ENCODE data around the gene SPAG16. TPM values are rescaled to one million over a fixed set of nuclear protein-coding genes. Genes with fewer than 3 reads are reported as not detected.
"Not testable (repeated sequence)": the region's sequence is repeated elsewhere in the genome, so short reads cannot be mapped to it uniquely, and the experiment has no call there.

SPAG16 gene
- polyA plus RNA-seq, 4 donors, result 52.3 to 69.7 (median 66.3) TPM

DNA sequence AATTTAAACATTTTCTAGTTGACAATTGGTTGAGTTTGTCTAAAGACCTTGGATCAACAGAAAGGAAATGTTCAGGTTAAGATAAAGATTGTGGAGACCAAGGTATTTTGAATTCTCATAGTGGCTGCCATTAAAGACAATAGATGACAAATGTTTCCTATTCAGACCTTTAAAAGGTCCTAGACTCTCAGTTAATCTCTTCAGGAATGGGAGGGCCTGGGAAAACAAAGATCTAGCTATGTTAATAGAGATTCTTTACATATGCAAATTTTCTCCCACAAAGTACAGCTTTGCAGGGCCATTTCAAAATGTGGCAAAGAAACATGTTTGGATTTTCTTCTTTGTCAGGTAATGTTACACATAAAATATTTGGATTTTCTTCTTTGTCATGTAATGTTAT, 403.9 kb downstream of the SPAG16 start:
- DNase-seq (ENCODE audit: low read depth in 4 of 4, low spot score in 2 of 4), result no peak

DNA sequence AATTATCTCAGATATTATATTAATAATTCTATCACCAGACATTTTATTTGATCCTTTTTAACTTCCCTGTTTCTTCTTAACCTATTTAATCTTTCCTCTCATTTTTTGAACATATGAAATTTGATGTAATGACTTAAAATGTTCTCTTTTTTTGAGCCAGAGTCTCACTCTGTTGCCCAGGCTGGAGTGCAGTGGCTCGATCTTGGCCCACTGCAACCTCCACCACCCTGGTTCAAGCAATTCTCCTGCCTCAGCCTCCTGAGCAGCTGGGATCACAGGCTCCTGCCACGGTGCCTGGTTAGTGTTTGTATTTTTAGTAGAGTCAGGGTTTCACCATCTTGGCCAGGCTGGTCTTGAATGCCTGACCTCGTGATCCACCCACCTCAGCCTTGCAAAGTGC, 404.6 kb downstream of the SPAG16 start:
- not testable (repeated sequence) for DNase-seq (ENCODE audit: low read depth in 4 of 4, low spot score in 2 of 4)

DNA sequence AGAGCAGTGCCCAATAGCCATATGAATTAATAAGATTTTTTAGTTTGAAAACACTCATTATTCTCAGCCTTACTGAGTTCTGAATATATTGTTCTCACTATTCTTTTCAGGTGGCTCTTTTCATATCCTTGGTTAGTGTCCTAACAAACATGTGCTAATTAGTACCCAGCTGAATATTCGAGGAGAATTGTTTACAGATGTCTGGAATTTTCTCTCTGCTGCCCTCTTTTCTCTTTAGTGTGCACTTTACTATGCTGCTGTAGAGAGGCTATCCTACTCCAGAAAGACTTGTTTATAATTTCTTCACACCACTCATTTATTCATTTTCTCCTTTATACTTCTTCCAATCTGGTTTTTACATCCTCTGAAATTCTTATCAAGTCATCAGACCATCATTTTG, 405.3 kb downstream of the SPAG16 start:
- DNase-seq (ENCODE audit: low read depth in 4 of 4, low spot score in 2 of 4), result no peak

DNA sequence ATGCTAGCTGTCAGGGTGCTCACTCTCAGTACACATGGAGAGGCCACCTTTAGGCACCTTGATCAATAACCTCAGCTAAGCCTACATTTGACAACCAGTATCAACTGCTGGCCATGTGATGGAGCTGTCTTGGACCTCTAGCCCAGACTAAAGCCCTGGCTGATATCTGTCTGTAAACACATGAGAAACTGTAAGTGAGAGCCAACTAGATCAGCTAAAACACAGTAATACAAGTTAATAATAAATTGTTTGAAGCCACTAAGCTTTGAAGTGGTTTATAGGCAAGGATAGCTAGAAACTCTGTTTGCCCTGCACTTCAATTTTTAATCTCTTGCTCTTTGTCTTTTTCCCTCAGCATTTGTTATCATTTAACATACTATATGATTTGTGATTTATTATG, 407.1 kb downstream of the SPAG16 start:
- no peak for DNase-seq (ENCODE audit: low read depth in 4 of 4, low spot score in 2 of 4)

DNA sequence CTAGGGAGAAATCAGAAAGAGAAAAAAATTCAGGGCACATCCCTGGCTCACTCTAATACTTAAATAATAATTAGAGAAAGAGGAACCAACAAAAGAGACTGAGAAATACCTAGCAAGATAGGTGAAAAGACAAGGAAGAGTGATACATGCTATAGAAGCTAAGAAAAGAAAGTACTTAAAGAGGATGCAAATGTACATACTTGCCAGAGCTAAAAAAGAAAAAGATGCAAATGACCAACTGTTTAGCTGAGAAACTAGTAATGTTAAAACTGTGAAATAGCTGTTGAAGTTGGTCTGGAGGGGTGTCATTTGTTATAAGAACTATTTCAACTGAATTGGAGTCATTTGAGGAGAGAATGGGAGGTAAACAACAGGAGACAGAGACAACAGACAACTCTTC, 412.2 kb downstream of the SPAG16 start:
- no peak for DNase-seq (ENCODE audit: low read depth in 4 of 4, low spot score in 2 of 4)

DNA sequence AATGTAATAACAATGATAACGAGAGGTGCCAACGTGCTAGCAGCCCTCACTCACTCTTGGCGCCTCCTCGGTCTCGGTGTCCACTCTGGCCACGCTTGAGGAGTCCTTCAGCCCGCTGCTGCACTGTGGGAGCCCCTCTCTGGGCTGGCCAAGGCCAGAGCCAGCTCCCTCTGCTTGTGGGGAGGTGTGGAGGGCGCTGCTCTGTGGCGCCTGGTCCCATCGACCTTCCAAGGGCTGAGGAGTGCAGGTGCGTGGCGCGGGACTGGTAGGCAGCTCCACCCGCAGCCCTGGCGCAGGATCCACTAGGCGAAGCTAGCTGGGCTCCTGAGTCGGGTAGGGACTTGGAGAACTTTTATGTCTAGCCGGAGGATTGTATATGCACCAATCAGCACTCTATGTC, 417.1 kb downstream of the SPAG16 start:
- DNase-seq (ENCODE audit: low read depth in 4 of 4, low spot score in 2 of 4), result not testable (repeated sequence)

DNA sequence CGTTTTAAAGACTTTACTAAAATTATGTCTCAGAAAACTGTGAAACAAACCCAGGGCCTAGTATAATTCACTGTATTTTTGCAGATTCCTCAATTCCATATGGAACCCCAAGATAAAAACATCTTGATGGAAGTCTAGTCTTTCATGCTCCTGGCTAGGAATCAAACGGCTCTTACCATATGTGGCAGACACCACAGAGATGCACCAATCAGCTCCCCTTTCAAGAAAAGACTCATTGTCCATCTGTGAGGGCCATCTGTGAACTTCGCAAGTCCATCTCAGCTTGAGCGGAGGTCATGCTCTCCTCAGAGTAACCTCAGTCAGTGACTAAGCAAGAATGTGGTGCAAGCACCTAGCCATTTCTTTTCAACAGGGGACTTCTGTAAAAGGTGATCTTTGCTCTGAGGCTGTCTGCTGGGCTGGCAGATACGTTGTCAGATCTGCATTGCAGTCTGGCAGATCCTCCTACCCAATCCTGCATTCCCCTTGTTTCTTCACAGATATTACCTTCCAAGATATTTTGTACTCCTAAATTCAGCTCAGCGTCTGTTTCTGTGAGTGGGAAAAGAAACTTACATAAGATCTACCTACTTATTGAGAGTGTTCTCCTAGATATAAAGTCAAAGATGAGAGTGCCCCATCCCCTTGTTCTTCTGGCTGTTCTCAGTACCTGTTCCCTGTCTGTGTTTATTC, 419.3 kb downstream of the SPAG16 start:
- no peak for DNase-seq (ENCODE audit: low read depth in 4 of 4, low spot score in 2 of 4)

DNA sequence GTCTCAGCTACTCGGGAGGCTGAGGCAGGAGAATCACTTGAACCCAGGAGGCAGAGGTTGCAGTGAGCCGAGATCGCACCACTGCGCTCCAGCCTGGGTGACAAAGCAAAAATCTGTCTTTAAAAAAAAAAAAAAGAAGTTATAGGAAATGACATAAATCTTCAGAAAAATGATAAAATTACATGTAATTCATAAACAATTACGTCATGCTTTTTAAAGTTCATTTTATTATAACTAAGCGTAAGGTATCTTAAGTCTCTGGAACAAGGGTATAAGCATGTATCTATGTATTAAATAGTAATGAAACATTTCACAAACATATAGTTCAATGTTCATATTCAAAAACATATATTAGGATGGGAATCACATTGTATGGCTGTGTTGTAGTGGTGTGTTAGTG, 425.9 kb downstream of the SPAG16 start:
- no peak for DNase-seq (ENCODE audit: low read depth in 4 of 4, low spot score in 2 of 4)

DNA sequence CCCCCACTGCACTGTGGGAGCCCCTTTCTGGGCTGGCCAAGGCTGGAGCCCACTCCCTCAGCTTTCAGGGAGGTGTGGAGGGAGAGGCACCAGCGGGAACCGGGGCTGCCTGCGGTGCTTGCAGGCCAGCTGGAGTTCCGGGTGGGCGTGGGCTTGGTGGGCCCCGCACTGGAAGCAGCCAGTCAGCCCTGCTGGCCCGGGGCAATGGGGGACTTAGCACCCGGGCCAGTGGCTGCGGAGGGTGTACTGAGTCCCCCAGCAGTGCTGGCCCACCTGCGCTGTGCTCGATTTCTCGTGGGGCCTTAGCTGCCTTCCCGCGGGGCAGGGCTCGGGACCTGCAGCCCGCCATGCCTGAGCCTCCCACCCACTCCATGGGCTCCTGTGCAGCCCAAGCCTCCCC, 434.1 kb downstream of the SPAG16 start:
- DNase-seq (ENCODE audit: low read depth in 4 of 4, low spot score in 2 of 4), result not testable (repeated sequence)

DNA sequence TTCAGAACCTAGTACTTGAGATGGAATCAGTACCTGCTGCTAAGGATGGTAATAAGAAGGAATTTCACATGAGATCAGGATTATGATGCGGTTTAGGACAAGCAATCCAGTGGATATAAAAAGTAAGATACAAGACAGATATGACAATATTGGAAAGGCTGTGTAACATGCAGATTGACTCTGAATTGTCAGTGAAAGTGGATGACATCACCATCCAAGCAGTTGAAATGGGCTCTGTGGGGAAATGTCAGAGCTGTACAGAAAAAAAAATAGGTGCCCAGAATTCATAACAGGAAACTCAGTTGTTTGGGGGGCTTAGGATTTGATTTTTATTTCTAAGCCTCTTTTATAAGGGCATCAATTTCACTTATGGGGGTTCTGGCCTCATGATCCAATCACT, 438.3 kb downstream of the SPAG16 start:
- DNase-seq (ENCODE audit: low read depth in 4 of 4, low spot score in 2 of 4), result no peak

DNA sequence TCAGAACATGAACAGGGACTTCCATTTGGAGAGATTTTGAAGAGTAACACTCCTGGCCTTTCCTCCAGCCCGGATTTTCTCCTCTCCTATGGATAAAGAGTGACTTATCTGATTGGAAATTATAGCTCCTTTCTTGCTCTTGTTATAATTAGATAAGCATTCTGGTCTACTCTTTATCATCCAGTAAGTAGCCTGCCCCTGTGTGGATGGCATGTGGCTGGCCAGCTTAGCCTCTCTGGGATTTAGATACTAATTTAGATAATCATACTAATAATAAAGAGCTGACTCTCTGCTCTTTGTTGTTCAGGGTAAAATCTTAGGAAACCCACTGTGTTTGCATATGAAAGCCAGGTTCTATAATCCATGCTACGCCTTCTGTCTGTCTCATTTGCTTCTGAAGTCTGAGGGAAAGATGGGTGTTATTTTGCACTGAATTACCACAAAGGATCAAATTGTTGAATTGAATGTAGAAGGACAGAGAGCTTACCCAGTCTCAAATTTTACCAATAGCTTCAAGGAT, 438.8 kb downstream of the SPAG16 start:
- DNase-seq (ENCODE audit: low read depth in 4 of 4, low spot score in 2 of 4), result no peak

DNA sequence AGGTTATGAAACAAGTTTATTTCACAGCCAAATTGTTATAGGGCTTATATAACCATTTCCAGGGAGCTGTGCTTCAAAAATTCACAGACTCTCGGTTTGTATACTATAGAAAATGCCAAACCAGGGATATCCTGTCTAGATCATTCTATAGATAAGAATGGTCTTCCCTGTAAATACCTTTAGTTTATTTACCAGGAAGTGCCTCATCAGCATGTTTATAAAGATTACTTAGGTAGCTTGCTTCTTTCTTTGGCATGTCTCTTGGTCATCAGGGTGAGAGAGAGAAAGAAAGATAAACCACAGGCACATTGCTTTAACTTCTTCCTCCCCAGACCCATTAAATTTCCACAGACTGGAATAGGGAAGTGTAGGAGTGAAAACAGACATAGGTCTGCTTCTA, 439.4 kb downstream of the SPAG16 start:
- no peak for DNase-seq (ENCODE audit: low read depth in 4 of 4, low spot score in 2 of 4)

DNA sequence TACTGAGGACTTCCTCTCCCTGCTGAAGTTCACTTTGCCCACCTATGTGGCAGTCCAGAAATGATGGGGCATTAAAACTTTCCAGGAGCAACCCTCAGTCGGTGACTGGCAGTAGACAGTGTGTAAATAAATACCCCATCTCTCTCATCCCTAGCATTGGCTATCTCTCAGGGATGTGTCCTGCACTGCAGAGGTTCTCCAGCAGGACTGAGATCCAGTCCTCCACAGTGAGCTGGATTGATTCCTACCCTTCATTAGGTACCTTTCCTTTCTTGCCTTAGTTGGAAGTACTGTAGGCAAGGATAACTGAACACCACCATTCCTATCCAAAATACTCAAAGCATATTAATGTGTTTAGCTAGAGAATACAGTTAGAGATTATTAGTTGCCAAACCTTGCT, 441.8 kb downstream of the SPAG16 start:
- no peak for DNase-seq (ENCODE audit: low read depth in 4 of 4, low spot score in 2 of 4)

DNA sequence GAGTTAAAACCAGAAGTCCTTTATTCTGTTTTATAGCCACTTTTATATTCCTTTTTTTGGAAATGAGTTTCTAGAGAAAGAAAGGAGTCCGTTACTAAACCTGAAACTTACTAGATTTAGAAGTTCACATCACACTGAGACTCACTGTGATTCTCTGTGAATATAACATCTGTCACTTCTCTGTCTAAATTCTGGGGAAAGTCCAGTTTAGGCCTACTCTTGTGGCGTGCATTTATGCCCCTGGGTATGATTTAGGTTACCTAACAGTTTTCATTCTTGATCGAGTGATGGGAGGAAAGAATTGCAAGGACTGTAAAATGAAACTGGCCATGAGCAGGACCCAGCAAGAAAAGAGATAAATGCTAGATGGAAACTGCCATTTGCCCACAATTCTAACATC, 449.6 kb downstream of the SPAG16 start:
- DNase-seq (ENCODE audit: low read depth in 4 of 4, low spot score in 2 of 4), result no peak

DNA sequence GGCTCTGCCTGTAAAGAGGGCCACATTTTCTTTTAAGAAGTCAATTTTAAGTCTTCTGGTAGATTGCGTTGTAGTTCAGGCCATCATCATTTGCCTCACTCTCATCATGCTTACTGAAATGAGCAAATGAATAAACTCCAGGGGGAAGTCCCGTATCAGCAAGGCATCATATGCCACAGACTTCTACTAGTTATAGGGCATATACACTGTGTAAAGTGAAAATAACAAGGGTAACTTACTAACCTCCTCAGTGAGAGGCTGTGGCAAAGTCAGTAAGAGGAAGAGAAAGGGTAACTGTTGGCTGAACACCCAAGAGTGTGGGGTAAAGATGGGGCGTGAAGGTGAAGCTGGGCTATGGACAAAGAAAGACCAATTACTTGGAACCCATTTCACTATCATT, 456.2 kb downstream of the SPAG16 start:
- DNase-seq (ENCODE audit: low read depth in 4 of 4, low spot score in 2 of 4), result no peak

DNA sequence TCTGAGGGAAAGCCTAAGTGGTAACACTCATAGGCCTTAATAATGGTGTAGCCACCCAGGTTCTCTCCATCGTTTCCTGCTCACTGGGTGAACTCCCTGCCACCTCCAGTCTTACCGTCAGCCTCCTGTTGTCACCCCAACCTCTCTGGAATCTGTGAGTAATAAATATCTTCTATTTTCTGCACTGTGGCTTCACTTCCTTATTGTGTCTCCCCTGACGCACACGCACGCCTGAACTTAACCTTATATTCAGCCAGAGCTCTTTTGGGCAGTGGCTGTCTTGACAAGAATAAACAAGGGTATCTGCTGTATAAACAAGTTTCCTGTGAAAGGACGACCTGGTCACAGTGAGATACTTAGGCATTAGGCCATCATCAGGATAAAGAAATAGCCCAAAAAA, 467.2 kb downstream of the SPAG16 start:
- DNase-seq (ENCODE audit: low read depth in 4 of 4, low spot score in 2 of 4), result no peak

DNA sequence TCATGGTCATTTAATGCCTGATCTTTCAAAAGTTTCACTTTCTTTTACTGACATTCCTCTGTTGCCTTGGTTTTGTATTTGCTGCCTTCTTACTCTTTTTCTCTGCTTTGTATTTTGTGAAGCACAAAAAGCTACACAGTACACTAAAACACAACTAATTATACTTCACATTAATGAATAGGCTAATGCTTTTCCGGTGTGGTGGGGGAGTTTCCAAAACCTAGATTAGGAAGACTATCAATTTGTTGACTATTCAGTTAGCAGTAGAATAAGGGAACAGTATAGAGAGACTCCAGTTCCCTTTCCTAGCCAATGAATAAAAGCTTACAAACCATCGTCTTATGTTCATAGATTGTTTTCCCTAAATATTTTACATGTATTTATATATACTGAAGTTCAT, 468.3 kb downstream of the SPAG16 start:
- DNase-seq (ENCODE audit: low read depth in 4 of 4, low spot score in 2 of 4), result no peak

DNA sequence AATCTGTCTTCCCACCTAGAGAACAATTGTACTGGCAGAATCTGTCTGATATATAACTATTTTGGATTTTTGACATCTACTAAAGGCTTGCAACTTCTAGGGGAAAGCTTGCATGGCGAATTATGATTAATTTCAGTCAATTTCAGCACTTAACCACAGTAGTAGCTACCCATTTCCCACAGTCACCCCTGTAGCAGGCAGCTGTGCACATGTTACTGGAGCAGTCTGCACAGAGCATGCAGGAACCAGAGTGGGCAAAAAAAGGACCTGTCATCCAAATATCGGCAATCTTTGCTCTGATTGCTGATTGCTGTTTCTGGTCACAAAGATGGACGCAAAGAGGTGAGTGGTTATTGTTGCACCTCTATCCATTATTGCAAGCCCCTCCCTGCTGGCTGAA, 473.3 kb downstream of the SPAG16 start:
- DNase-seq (ENCODE audit: low read depth in 4 of 4, low spot score in 2 of 4), result no peak

DNA sequence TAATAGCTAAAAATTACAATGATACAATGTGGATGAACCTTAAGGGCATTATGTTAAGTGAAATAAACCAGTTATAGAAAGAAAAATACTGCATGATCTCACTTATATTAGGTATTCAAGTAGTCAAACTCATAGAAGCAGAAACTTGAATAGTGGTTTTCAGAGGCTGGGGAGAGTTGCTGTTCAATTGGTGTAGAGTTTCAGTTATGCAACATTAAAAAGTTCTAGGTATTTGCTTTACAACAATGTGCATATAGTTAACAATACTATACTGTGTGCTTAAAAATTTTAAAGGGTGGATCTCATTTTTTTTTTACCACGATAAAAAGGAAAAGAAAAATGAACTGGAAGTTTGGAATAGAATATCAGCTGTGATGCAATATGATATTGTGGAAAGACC, 479.1 kb downstream of the SPAG16 start:
- DNase-seq (ENCODE audit: low read depth in 4 of 4, low spot score in 2 of 4), result no peak

DNA sequence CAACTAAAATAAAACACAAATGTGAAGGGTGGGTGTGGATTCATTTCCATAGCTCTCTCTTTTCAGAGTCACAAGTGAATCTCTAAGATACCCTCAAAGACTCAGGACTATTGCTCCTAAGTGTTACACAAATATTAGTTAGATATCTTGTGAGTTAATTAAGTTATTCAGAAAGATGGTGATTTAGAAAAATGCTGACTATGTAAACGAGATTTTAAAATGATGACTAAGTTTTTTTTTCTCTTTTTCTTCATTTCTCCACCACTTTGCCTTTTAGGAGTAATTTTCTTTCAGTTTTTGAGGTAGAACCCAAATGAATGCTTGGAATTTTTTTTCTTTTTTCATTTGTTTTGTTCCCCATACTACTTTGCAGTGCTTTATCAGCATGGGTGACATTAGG, 479.7 kb downstream of the SPAG16 start:
- DNase-seq (ENCODE audit: low read depth in 4 of 4, low spot score in 2 of 4), result no peak

DNA sequence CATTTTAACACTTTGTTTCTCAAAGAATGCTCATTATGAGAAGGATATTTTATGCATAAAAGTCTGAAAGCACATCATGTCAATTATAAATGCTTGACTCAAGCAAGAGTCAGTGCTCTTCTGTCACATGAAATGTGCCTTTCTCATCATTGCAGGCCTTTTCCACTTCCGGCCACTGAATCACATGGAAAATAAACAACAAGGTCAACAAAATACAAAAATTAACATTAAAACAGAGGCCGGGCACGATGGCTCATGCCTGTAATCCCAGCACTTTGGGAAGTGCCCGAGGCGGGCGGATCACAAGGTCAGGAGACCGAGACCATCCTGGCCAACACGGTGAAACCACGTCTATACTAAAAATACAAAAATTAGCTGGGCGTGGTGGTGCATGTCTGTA, 480.6 kb downstream of the SPAG16 start:
- DNase-seq (ENCODE audit: low read depth in 4 of 4, low spot score in 2 of 4), result no peak

DNA sequence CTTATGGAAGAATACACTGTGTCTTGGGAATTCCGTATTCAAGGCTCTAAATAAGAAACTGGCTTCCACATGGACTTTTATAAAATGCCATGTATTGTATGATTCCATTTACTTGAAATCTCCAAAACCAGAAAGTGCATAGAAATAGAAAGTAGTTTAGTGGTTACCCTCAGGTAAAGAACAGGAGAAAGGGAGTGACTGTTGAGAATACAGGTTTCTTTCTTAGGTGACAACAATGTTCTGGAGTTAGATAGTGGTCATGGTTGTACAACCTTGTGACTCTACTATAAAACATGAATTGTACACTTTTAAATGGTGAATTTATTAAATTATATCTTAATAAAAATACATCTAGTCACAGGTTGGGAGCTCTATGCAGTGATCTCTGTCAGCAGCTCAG, 481.8 kb downstream of the SPAG16 start:
- DNase-seq (ENCODE audit: low read depth in 4 of 4, low spot score in 2 of 4), result no peak

DNA sequence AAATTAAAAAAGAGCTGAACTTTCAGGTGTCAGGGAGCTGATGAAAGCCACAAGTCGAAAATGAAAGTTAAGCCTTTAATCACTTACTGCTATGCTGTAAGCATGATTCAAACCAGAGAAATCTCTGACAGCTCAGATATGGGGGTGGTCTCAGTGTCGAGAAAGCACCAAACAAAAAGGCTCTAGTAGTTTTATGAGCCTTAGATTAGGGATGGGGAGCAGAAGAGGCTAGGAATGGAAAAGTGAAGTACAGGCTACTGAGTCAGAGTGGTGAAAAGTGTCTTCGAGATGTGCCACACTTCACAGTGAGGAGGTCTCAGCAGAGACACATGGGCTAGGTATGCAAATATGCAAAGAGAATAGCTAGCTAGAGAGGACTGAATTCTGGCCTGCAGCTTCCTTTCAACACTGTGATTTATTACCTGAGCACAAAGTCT, 482.2 kb downstream of the SPAG16 start:
- DNase-seq (ENCODE audit: low read depth in 4 of 4, low spot score in 2 of 4), result no peak
